Measurements from ENCODE around the gene MICAL1. TPM values are rescaled to one million over a fixed set of nuclear protein-coding genes. Genes with fewer than 3 reads are reported as not detected.

The MICAL1 gene
- total RNA-seq, 1 experiment from 2014 or later: 11.7 TPM

- Mint-ChIP-seq H3K9me3 (ENCODE audit: unreplicated experiment) (no peaks in the 10 kb centered on the region), H3K4me1 (ENCODE audit: low read depth, unreplicated experiment) (no peaks in the 10 kb centered on the region)
- POLR2A ChIA-PET: interaction anchor here (0.6 kb wide), 2 partner anchors 78 to 504 kb away, joined by 3 to 5 read pairs; partner anchors contain the start of gene CD164
These were observed 4.7 kb upstream of the MICAL1 start for GRCh38 chr6:109460161-109460829.

GRCh38 chr6:109458774-109459531, 3.4 kb upstream of the MICAL1 start:
- Histone ChIP-seq H3K4me1 (peaks cover 13% of the 10 kb centered on the region), H3K9me3 (no peaks in the 10 kb centered on the region), H3K27me3 (replicated peaks; ENCODE audit: control insufficient read depth, insufficient read depth, low read length) (no peaks in the 10 kb centered on the region), H3K36me3 (ENCODE audit: control insufficient read depth, insufficient read depth, low read length) (no peaks in the 10 kb centered on the region), H3K4me3 (ENCODE audit: low read depth, low read length) (no peak overlapping the region)
- Mint-ChIP-seq H3K4me3 (ENCODE audit: unreplicated experiment) (no peak overlapping the region), H3K27me3 (ENCODE audit: insufficient read depth, unreplicated experiment) (no peaks in the 10 kb centered on the region), H3K4me1 (ENCODE audit: low read depth, unreplicated experiment) (no peaks in the 10 kb centered on the region), H3K9me3 (ENCODE audit: unreplicated experiment) (no peaks in the 10 kb centered on the region), H3K36me3 (ENCODE audit: insufficient read depth, unreplicated experiment) (peaks cover 22% of the 10 kb centered on the region), H3K27ac (ENCODE audit: unreplicated experiment) (no peak overlapping the region)
- intact Hi-C loops (cut with micrococcal nuclease; ENCODE audit: unreplicated experiment): no loop called here
- POLR2A ChIA-PET: no interaction called here
- TF ChIP-seq CTCF (IDR thresholded peaks at IDR 0.05; ENCODE audit: insufficient read depth in 1 of 2, low read depth in 1 of 2, low read length in 1 of 2, severe bottlenecking in 1 of 2, unreplicated experiment in 1 of 2): no peak
- CTCF ChIA-PET: no interaction called here
- no TSS peak for BruUV-seq (replicated peaks)
- DNase-seq: no peak

More at GRCh38 chr6:109460161-109460829, 4.7 kb upstream of the MICAL1 start:
- H3K27me3 ChIP-seq (replicated peaks; ENCODE audit: control insufficient read depth, insufficient read depth, low read length): no peaks in the 10 kb centered on the region
- Mint-ChIP-seq H3K4me3 (ENCODE audit: unreplicated experiment) (no peak overlapping the region), H3K27me3 (ENCODE audit: insufficient read depth, unreplicated experiment) (no peaks in the 10 kb centered on the region), H3K36me3 (ENCODE audit: insufficient read depth, unreplicated experiment) (peaks cover 32% of the 10 kb centered on the region), H3K27ac (ENCODE audit: unreplicated experiment) (no peak overlapping the region)
- H3K4me3 ChIP-seq (ENCODE audit: low read depth, low read length): no peak overlapping the region
- H3K4me1 ChIP-seq: peaks cover 8% of the 10 kb centered on the region
- CTCF ChIA-PET: interaction anchor here (0.6 kb wide), 2 partner anchors 171 to 286 kb away, joined by 4 to 9 read pairs; no protein-coding TSS in a partner anchor
- no peak for DNase-seq
- H3K36me3 ChIP-seq (ENCODE audit: control insufficient read depth, insufficient read depth, low read length): no peaks in the 10 kb centered on the region
- intact Hi-C loops (cut with micrococcal nuclease; ENCODE audit: unreplicated experiment): no loop called here
- no TSS peak for BruUV-seq (replicated peaks)
- no peak for TF ChIP-seq CTCF (IDR thresholded peaks at IDR 0.05; ENCODE audit: insufficient read depth in 1 of 2, low read depth in 1 of 2, low read length in 1 of 2, severe bottlenecking in 1 of 2, unreplicated experiment in 1 of 2)
- H3K9me3 ChIP-seq: no peaks in the 10 kb centered on the region

- H3K4me3 Mint-ChIP-seq (ENCODE audit: unreplicated experiment): no peak overlapping the region
These were observed 2.0 kb upstream of the MICAL1 start for GRCh38 chr6:109457562-109457996.

More at GRCh38 chr6:109457562-109457996, 2.0 kb upstream of the MICAL1 start:
- no peaks in the 10 kb centered on the region for H3K4me1 Mint-ChIP-seq (ENCODE audit: low read depth, unreplicated experiment)
- peaks cover 10% of the 10 kb centered on the region for H3K36me3 Mint-ChIP-seq (ENCODE audit: insufficient read depth, unreplicated experiment)
- H3K4me1 ChIP-seq: peaks cover 13% of the 10 kb centered on the region
- no peaks in the 10 kb centered on the region for H3K9me3 Mint-ChIP-seq (ENCODE audit: unreplicated experiment)
- BruUV-seq (replicated peaks): no TSS peak
- intact Hi-C loops (cut with micrococcal nuclease; ENCODE audit: unreplicated experiment): no loop called here
- TF ChIP-seq CTCF (IDR thresholded peaks at IDR 0.05; ENCODE audit: insufficient read depth in 1 of 2, low read depth in 1 of 2, low read length in 1 of 2, severe bottlenecking in 1 of 2, unreplicated experiment in 1 of 2): no peak
- ChIA-PET CTCF (no interaction called here), POLR2A (no interaction called here)
- no peaks in the 10 kb centered on the region for H3K36me3 ChIP-seq (ENCODE audit: control insufficient read depth, insufficient read depth, low read length)
- no peaks in the 10 kb centered on the region for H3K27me3 ChIP-seq (replicated peaks; ENCODE audit: control insufficient read depth, insufficient read depth, low read length)
- no peak for DNase-seq
- no peak overlapping the region for H3K27ac Mint-ChIP-seq (ENCODE audit: unreplicated experiment)
- no peak overlapping the region for H3K4me3 ChIP-seq (ENCODE audit: low read depth, low read length)
- no peaks in the 10 kb centered on the region for H3K27me3 Mint-ChIP-seq (ENCODE audit: insufficient read depth, unreplicated experiment)
- no peaks in the 10 kb centered on the region for H3K9me3 ChIP-seq
